OCI-LY3 (cell line): Measurements from ENCODE around the gene HIVEP3.

Experiments
- CTCF ChIP-seq: fragments of 200-600, 300-600 bp; sonication (generic); IDR thresholded peaks from 2 replicates; pipeline ENCODE4 v1.5.1; 2014; ENCODE audit warnings: antibody characterized with exemption, low read length, low read depth
- EZH2phosphoT487 ChIP-seq: fragments of 200-600 bp; shearing (Covaris generic); IDR thresholded peaks from 2 replicates; pipeline ENCODE4 v1.6.1; 2018; ENCODE audit warnings: antibody characterized with exemption, mixed run types, low read depth

GRCh38 chr1:41503538-41504113 lies 415.1 kb downstream of the HIVEP3 start:
- no peak for TF ChIP-seq CTCF
- TF ChIP-seq EZH2phosphoT487, result no peak
